ENCODE measurements around the gene PANK1.

DNA sequence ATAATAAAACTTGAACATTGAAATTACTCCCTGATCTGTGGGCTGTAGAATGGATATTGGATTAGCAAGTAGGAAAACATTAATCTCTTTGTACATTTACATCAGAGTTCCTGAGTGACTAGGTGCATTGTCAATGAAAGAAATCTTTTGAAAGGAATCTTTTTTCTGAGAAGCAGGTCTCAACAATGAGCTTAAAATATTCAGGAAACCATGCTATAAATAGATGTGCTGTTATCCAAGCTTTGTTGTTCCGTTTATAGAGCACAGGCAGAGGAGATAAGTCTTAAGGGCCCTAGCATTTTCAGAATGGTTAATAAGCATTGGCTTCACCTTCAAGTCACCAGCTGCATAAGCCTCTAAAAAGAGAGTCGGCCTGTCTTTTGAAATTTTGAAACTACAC is 68.3 kb downstream of the PANK1 start:
- TF ChIP-seq FOXP1 (CRISPR knock-in tag; IDR thresholded peaks at IDR 0.05; ENCODE audit: borderline replicate concordance) (no peak), ZNF416 (CRISPR knock-in tag; IDR thresholded peaks at IDR 0.05) (no peak), SP1 (CRISPR knock-in tag; conservative IDR thresholded peaks at IDR 0.05) (no peak), CTCF (IDR thresholded peaks at IDR 0.05) (no peak), RORB (CRISPR knock-in tag; IDR thresholded peaks at IDR 0.05) (no peak), ETV6 (CRISPR knock-in tag; IDR thresholded peaks at IDR 0.05) (no peak), ATF1 (CRISPR knock-in tag; IDR thresholded peaks at IDR 0.05) (no peak), NR1H2 (CRISPR knock-in tag; IDR thresholded peaks at IDR 0.05) (no peak)
